ENCODE data around the gene SLC43A3. TPM values are rescaled to one million over a fixed set of nuclear protein-coding genes. Genes with fewer than 3 reads are reported as not detected.

SLC43A3 gene
- total and polyA plus RNA-seq, 2 donors (not counting 3 experiments of a cell fraction or from before 2014, with no cell fraction given): 68.9 to 104 TPM

GRCh38 chr11:57370941-57371340 is 56.0 kb downstream of the SLC43A3 start:
- H3K9ac ChIP-seq (replicated peaks; ENCODE audit: extremely low read depth, insufficient read depth, low read length): no peak overlapping the region
- no peak for DNase-seq (ENCODE audit: low read depth, low spot score)
- H3K4me2 ChIP-seq (ENCODE audit: insufficient read depth, low read length): no peak overlapping the region
- POLR2A ChIA-PET: no interaction called here
- H4K20me1 ChIP-seq (replicated peaks; ENCODE audit: control insufficient read depth, extremely low read depth, insufficient read depth, low read length): no peaks in the 10 kb centered on the region
- CTCF ChIA-PET: interaction anchor here (0.5 to 2.3 kb wide), 5 partner anchors 10 to 87 kb away, joined by 3 to 12 read pairs (median 4); no protein-coding TSS in a partner anchor
- TF ChIP-seq POLR2A (IDR thresholded peaks at IDR 0.05; ENCODE audit: low read depth, low read length) (no peak), EZH2 (IDR thresholded peaks at IDR 0.05; ENCODE audit: borderline replicate concordance, low read depth, low read length, severe bottlenecking) (no peak), MYC (IDR thresholded peaks at IDR 0.05; ENCODE audit: low read depth, low read length) (no peak), MAX (IDR thresholded peaks at IDR 0.05; ENCODE audit: insufficient read depth, insufficient read length) (no peak), JUN (IDR thresholded peaks at IDR 0.05; ENCODE audit: borderline replicate concordance, insufficient read depth, insufficient read length, low read depth) (no peak), GATA2 (IDR thresholded peaks at IDR 0.05; ENCODE audit: insufficient read depth, insufficient read length, low read depth, low read length) (no peak), POLR2AphosphoS5 (IDR thresholded peaks at IDR 0.05; ENCODE audit: insufficient read depth, low read depth, low read length) (no peak), FOS (IDR thresholded peaks at IDR 0.05; ENCODE audit: borderline replicate concordance, insufficient read depth, low read length) (no peak), CTCF (IDR thresholded peaks at IDR 0.05; ENCODE audit: extremely low read depth in 1 of 2, insufficient read depth in 1 of 2, low read depth in 1 of 2, low read length in 2 of 2) (no peak)
- no peak overlapping the region for H2AFZ ChIP-seq (ENCODE audit: low read depth, low read length)
- no peak overlapping the region for H3K4me3 ChIP-seq (replicated peaks in 1 of 3; ENCODE audit: insufficient read depth in 1 of 3, low read depth in 1 of 3, low read length in 3 of 3)
- H3K4me1 ChIP-seq (ENCODE audit: control insufficient read depth, extremely low read depth, insufficient read depth, low read length): no peaks in the 10 kb centered on the region
- FAIRE-seq: no peak
- intact Hi-C loops (cut with micrococcal nuclease) (no loop called here), dilution Hi-C loops (cut with MboI; ENCODE audit: extremely low pct_ligation_motif_present, low sequenced_read_pairs) (no loop called here)
- H3K79me2 ChIP-seq (ENCODE audit: control insufficient read depth, insufficient read depth, low read length): no peaks in the 10 kb centered on the region
- no peaks in the 10 kb centered on the region for H3K9me3 ChIP-seq (replicated peaks; ENCODE audit: control insufficient read depth, insufficient read depth, low read length)
- no TSS peak for BruUV-seq (replicated peaks)
- H3K27me3 ChIP-seq (ENCODE audit: control insufficient read depth in 2 of 2, insufficient read depth in 2 of 2, low read length in 2 of 2): no peaks in the 10 kb centered on the region
- no peaks in the 10 kb centered on the region for H3K9me1 ChIP-seq (replicated peaks; ENCODE audit: control insufficient read depth, extremely low read depth, insufficient read depth, low read length)
- no peak overlapping the region for H3K27ac ChIP-seq (ENCODE audit: insufficient read depth, low read depth, low read length)
- no peaks in the 10 kb centered on the region for H3K36me3 ChIP-seq (ENCODE audit: control insufficient read depth in 2 of 2, extremely low read depth in 1 of 2, insufficient read depth in 2 of 2, low read length in 2 of 2)
